NB4 (cell line): ENCODE results near the gene UNC5CL.

Source experiments
- DNase-seq: peaks from one replicate; pipeline ENCODE4 v3.0.0; 2010; ENCODE audit warnings: low read depth
- H3K4me3 ChIP-seq: one replicate; pipeline ENCODE4 v1.5.1; 2011; ENCODE audit warnings: mild to moderate bottlenecking, low read depth, low read length, moderate library complexity
- CTCF ChIP-seq: IDR thresholded peaks from one replicate; pipeline ENCODE4 v1.5.1; 2012; ENCODE audit warnings: low read depth, low read length
- MYC ChIP-seq: IDR thresholded peaks from 2 replicates; pipeline ENCODE4 v1.6.1; 2011; ENCODE audit warnings: low read depth, low read length
- POLR2A ChIP-seq: IDR thresholded peaks from 2 replicates; pipeline ENCODE4 v1.6.1; 2011; ENCODE audit warnings: mild to moderate bottlenecking; ENCODE audit not compliant: insufficient read length; ENCODE audit errors: extremely low read depth
- TF ChIP-seq, protein P1 (sequence below): IDR thresholded peaks from 2 replicates; pipeline ENCODE4 v1.6.1; 2011; ENCODE audit warnings: low read depth, low read length

UNC5CL gene

GRCh38 chr6:41073203-41073967 lies 34.4 kb upstream of the UNC5CL start:
- peak; percentile 95 for DNase-seq
- peak overlapping the region; percentile 79 for H3K4me3 ChIP-seq
- TF ChIP-seq CTCF (no peak), MYC (peak; percentile 57), POLR2A (peak; percentile 94)
- TF ChIP-seq, protein P1, sequence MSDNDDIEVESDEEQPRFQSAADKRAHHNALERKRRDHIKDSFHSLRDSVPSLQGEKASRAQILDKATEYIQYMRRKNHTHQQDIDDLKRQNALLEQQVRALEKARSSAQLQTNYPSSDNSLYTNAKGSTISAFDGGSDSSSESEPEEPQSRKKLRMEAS: peak; percentile 37

GRCh38 chr6:41072836-41073202 lies 33.8 kb upstream of the UNC5CL start, which contains the start of gene NFYA:
Gene NFYA (plus strand): TSS chr6:41072974. CDS start chr6:41079090, 6,116 bp downstream.
- DNase-seq: no peak
- peak within 1 kb of the TSS; percentile 81 for H3K4me3 ChIP-seq
- no peak for TF ChIP-seq CTCF
- TF ChIP-seq, protein P1: no peak
- no peak for TF ChIP-seq MYC
- no peak for TF ChIP-seq POLR2A

GRCh38 chr6:41071923-41072835 lies 33.2 kb upstream of the UNC5CL start, which contains the start of gene OARD1:
Gene OARD1 (minus strand): TSS chr6:41072356. CDS start chr6:41071634, 722 bp downstream.
- peak within 1 kb of the TSS; percentile 81 for H3K4me3 ChIP-seq
- DNase-seq: peak; percentile 99
- TF ChIP-seq, protein P1: peak; percentile 57
- peak; percentile 73 for TF ChIP-seq MYC
- TF ChIP-seq CTCF: no peak
- TF ChIP-seq POLR2A: peak; percentile 86

- H3K4me3 ChIP-seq: peak overlapping the region; percentile 81
- DNase-seq: no peak
- TF ChIP-seq MYC (0 out of 2 replicates have a peak, but pooled peaks have one; percentile 7), POLR2A (no peak)
- TF ChIP-seq, protein P1: no peak
These were observed 32.5 kb upstream of the UNC5CL start for GRCh38 chr6:41071501-41071922.

DNA sequence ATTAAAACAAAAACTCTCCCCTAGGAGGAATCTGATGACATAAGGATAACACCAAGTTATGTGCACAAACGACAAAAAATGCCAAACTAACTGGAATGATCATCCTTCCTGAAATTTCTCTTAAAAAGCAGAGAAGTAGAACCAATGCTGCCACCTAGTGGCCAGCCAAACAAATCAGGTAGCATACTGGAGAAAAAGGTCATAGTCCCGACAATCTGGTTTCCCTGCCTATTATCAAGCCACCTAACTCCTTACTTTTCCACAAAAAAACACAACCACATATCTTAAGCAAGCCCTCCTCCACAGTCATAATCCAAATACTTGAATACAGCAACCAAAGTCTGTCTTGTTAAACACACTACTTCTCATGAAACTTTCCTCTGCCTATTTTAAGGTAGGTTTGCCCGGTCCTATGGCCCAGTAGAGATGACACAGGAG lies 27.9 kb upstream of the UNC5CL start:
- no peak overlapping the region for H3K4me3 ChIP-seq
- TF ChIP-seq CTCF: peak; percentile 84
- no peak for TF ChIP-seq POLR2A
- DNase-seq: peak; percentile 82

DNA sequence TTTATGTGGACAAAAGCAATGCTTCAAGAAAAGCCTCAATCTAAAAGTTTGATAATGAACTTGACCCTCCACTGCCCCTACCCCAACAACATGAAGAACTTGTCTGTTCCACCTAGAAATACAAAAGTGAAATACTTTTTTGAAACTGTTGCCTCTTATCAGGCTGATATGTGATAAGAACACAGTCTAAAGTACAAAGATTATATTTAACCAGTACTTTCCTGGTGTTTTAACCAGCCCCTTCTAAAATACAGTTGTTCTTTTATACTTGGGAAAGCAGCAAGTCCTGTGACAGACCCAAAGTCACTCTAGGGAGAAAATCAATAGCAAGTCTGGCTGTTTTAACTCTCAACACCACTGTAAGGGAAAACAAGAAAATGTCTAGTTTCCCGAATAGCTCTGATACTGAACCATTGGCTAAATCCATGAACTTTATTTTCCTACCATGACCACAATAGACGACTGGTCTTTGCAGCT lies 26.6 kb upstream of the UNC5CL start:
- no peak overlapping the region for H3K4me3 ChIP-seq
- no peak for DNase-seq
- TF ChIP-seq POLR2A (no peak), CTCF (no peak), MYC (no peak)
- TF ChIP-seq, protein P1: no peak
